AG08396 (cell line): ENCODE results near the gene SGCE.

Experiments used
- DNase-seq: peaks from one replicate; pipeline ENCODE4 v3.0.0; 2012; ENCODE audit warnings: low spot score, mixed read lengths

Gene SGCE

DNA sequence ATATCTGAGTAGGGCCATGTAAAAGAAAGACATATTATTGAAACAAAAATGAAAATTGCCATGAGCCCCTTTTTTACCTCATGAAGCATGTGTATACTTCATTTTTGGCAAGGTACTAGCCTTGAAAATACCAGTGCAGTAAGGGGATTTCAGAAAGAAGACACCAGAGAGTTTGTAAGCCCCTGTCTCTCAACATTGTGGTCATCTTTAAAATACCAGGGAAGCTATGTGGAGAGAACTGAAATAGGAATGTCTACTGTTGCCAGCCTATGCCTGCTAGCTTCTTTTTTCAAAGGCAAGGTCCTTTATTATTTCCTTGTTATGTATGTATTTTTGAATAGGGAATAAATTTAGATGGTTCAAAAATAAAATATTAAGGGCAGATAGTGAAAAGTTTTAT is 88.5 kb downstream of the SGCE start:
- DNase-seq: no peak

- no peak for DNase-seq
These were observed 90.6 kb downstream of the SGCE start for GRCh38 chr7:94565247-94565894.

GRCh38 chr7:94562525-94562924 is 93.4 kb downstream of the SGCE start:
- DNase-seq: no peak

- peak; percentile 9 for DNase-seq
These were observed 94.0 kb downstream of the SGCE start for GRCh38 chr7:94561841-94562514.

DNA sequence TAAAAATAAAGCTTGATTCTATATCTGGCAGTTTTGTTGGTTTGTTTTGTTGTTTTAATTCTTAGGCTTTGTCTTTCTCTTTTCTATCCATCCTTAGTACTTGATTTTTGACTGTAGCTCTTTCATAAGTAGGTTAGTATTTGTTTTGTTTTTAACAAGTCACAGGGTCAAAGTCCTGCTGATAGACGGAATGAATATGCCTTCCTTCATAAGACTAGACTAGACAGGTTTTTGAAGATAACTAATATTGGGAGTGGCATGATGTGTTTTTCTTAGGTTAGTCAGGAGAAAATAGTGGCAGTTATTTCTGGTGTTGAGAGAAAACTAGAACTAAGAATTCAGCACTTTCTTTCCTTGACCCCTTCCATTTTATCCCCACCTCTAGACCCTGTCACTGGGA is 96.0 kb downstream of the SGCE start:
- no peak for DNase-seq

- no peak for DNase-seq
These were observed 98.7 kb downstream of the SGCE start for GRCh38 chr7:94557215-94557614.

DNA sequence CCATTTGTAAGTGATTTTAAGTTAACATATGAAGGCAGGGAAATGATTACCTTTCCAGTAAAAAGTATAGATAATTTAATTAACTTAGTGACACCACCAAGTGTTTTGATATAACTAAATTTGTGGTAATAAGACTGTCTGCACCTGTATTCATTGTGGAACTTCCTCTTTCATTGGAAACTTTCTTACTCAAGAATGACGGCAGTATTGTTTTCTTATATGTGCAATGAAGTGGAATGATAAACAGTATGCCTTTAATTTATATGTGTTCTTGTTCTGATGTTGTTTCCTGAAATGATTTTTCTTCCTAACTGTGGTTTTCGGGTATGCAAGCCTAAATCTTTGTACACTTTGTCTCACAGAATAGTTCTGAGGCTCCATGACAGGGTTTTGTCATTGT is 99.9 kb downstream of the SGCE start:
- DNase-seq: no peak

GRCh38 chr7:94547126-94547525 is 108.8 kb downstream of the SGCE start:
- DNase-seq: no peak

DNA sequence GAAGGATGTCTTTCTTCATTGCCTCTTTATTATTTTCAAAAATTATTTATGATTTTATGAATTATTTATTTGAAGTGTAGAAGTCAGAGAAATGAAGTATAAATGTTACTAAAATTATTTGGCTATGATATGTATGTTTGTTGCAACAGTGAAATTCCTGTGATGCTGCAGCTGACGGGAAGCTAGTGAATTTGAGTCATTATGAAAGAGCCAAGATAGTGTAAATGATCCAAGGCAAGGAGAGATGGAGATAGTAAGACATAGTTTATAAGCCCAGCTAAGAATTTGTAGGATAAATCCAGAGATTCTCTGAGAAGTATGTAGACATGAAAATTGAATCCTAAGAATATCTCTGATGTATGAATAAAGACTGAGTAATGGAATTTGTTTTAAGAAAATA is 115.5 kb downstream of the SGCE start:
- no peak for DNase-seq
